ENCODE data around the gene UBAC1.
"Not testable (repeated sequence)": the region's sequence is repeated elsewhere in the genome, so short reads cannot be mapped to it uniquely, and the experiment has no call there.

The UBAC1 gene

DNA sequence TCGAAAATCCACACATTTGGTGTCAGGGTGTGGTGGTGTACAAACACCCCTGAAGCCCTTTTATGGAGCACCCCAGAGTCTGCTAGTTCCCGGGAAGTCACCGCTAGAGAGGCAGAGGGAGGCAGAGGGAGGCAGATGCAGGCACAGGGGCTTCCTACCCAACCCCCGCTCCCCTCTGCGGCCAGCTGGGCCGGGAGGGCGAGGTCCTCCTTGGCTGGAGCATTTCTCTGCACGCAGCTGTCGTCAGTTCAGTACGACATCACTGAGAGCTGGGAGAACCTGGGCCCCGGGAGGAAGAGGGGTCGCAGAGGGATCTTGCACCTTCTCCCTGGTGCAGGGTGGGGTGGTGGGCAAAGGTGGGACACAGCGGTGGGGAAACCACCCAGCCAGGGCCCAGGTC is 15.8 kb upstream of the UBAC1 start:
- DNase-seq: no peak

DNA sequence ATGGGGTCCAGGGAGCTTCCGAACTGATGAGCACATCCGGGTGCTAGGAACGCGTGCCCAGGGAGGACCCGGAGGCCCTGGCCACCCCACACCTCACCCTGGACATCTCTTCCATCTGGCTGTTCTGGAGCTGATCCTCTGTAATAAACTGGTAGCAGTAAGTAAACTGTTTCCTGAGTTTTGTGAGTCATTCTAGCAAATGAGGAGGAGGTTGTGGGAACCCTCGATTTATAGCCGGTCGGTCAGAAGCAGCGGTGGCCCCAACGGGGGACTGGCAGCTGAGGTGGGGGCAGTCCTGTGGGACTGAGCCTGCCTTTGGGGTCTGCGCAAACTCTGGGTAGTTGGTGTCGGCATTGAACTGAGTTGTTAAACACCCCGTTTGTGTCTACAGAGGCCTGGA is 15.4 kb upstream of the UBAC1 start:
- no peak for DNase-seq

DNA sequence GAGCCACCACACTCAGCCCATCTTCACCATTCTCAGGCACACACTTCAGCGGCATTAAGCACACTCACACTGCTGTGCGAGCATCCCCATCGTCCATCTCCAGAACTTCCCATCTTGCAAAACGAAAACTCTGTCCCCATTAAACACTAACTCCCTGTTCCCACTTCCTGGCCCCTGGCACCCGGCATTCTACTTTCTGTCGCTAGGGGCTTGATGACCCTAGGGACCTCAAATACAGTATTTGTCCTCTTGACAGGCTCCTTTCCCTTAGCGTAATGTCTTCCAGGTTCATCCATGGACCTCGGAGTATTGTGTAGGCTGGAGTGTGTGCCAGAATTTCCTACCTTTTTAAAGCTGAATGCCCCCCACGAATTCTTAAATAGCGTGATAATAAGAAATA is 14.7 kb upstream of the UBAC1 start:
- DNase-seq: no peak

DNA sequence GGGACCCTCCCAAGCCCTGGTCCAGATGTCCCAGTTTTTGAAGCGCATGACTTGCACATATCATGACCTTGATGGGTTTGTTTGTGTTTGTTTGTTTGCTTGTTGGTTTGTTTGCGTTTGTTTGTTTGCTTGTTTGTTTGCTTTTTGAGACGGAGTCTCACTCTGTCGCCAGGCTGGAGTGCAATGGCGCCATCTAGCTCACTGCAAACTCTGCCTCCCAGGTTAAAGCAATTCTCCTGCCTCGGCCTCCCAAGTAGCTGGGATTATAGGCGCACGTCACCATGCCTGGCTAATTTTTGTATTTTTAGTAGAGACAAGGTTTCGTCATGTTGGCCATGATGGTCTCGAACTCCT is 13.0 kb upstream of the UBAC1 start:
- no peak for DNase-seq

DNA sequence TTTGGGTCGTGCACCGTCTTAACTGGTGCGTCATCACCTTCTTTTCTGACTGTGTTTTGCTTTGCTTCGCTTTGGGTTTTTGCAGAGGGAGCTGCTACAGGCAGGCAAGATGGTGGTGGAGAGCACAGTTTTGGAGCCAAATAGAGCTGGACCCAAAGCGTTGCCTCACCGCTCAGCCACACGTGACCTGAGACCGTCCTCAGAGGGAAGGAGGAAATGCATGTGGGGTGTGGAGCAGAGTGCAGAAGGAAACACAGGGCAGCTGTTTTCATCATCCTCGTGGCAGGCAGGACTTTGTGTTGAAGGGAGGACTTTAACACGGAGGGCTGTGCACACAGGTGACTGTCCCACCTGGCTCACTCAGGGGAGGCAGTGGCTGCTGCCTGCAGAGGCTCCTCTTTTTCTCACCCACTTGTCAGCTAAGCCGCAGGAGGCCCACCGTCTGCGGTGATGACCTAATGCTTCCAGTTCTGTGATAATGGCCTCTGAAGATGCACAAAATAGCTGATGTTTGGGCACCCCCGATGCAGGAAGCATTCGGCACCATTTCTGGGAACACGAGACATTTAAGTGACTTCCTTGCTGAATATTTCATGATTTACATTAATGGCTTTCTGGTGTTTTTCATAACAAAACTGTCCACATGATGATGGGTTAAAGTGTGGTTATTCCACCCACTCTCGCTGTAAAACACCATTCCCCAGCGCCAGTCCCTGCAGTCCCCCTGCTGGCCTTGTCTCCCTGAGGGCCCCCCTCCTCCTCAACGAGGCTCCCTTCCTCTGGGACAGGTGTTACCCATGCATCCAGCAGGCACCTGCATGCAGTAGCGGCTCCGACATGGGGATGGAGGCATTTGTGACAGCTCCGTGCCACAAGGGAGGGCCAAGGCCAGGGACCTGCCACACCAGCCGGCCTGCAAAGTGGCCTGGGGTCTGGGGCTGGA is 12.4 kb upstream of the UBAC1 start:
- no peak for DNase-seq

DNA sequence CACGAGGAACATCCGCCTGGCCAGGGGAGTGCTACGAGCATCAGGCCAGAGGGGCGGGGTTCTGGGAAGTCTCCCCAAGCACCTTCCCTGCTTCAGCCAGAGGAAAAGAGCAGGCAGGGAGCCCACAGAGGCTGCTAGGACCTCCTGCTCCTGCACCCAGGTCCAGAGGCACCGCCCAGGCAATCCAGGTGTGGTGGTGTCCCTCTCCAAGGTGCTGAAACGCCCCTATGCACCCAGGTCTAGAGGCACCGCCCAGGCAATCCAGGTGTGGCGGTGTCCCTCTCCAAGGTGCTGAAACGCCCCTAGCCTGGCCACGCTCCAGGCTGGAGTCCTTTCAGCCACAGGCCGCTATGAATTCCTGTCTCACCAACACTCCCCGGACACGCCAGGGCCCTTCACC is 10.7 kb upstream of the UBAC1 start:
- peak; percentile 19 to 29 for DNase-seq

DNA sequence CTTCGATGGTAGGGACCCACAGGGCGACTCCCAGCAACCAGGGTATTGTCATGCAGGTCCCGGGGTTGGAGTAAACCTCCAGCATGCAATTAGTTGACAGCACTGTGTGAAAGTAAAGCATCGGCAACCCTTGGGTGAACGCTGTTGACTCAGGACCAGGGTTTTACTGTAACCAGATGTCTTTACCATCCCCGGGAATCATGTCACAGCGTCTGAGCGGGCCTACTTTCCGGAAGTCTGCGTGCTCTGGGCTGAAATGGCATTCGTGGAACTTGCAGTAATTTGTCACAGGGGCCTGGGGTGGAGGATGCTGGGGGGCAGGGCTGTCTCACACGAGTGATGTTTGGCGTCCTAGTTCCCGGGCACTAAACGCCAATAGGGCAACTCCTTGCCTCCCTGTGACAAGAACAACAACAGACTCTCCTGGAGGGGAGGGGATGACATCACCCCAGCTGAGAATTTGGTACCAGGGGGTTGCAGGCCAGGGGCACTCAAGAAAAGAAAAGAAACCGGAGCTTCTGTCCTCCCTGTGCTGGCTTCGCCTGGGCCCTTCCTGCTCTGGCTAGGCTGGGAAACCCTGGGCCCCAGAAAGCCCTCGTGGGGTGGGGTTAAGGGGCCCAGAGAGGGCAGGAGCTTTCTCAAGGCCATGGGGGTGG is 10.1 kb upstream of the UBAC1 start:
- no peak for DNase-seq

DNA sequence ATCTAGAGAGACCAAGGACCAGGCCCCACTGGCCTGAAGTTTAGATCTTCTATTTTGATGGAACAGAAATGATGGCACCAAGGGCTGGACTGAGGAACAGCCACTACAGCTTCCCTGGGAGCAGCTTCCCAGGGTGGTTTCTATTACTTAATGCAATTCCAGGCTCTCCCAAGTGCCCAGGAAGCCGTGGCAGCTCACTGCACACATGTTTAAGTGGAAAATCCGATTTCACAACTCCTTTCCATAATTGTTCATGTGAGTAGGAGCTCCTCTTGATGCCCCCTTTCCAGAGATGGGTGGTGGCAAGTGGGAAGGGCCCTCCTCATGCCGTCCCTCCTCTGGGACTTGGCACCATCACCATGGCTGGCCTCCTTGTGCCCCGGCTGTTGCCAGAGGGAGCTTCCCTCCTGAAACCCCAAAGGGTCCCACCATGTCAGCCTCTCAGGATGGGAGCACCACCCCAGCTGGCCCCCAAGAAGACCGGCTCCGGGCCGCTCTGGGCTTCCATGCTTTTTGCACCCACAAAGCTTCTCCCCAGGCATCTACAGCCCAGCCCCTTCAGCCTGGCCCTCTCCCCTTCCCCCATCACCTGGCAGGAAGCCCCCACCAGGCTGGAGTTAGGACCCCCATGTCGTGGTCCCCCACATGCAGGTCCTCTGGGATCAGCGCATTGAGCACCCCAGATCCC is 9.1 kb upstream of the UBAC1 start:
- no peak for DNase-seq

DNA sequence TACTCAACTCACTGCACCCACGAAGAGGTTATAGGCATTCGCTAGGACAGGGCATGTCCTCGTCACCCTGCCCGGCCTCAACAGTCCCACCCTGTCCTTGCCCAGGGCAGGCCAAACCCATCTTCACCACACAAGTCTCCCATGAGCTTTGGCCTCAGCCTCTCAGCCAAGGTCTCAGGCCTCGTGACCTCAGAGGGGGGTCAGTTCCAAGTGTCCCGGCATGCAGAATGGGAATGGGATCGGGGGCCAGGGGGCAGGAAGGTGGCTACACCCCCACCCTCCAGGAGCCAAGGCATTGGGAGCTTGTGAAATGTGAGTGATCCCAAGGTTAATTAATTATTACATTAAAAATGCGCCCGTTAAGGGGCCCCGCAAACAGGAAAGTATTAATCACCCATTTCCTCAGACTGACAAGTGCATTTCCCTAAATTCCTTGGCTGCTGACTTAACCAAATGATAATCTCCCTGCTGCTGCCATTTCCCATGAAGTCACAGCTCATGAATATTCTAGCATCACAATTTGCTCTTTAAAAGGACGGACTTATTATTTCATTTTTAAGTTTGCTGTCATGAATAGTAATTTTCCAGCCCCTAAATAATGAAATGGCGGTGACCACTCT is 8.0 kb upstream of the UBAC1 start:
- no peak for DNase-seq

DNA sequence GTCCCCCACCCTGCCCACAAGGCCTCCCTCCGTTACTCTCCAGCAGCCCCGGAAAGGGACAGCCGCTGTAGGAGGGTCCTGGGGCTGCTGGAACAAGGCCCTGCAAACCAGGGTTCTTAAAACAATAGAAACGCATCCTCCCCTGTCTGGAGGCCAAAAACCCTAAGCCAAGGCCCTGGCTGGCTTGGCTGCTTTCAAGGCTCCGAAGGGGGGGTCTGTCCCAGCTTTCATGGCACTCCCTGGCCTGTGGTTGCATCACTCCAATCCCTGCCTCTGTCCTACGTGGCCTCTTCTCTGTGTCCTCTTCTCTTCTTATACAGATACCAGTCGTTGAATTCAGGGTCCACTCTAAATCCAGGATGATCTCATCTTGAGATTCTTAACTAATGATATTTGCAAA is 7.4 kb upstream of the UBAC1 start:
- no peak for DNase-seq

DNA sequence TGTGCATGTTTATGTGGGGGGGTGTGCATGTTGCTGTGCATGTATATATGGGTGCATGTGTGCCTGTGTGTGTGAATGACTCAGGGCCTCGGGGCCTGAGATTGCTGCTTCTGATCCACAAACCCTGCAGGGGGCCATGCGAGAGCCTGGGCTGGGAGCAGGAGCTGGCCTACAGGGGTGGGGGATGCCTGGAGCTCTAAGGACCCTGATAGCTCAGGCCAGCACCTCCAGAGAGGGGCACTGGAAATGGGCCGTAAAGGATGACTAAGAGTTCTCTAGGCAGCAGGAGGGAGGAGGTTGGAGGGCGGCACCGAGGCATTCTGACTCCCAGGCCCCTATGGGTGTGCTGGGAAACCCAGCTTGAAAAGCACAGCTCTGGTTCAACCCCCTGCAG is 6.9 kb upstream of the UBAC1 start:
- no peak for DNase-seq

DNA sequence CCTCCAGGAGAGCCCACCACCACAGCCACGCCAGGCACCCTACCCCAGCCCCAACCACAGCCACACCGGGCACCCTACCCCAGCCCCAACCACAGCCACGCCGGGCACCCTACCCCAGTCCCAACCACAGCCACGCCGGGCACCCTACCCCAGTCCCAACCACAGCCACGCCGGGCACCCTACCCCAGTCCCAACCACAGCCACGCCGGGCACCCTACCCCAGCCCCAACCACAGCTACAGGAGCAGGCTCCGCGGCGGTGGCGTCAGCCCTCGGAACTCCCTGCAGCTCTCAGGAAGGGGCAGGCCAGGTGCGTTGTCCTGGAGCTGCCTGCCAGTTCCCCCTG is 5.7 kb upstream of the UBAC1 start:
- DNase-seq: not testable (repeated sequence)

DNA sequence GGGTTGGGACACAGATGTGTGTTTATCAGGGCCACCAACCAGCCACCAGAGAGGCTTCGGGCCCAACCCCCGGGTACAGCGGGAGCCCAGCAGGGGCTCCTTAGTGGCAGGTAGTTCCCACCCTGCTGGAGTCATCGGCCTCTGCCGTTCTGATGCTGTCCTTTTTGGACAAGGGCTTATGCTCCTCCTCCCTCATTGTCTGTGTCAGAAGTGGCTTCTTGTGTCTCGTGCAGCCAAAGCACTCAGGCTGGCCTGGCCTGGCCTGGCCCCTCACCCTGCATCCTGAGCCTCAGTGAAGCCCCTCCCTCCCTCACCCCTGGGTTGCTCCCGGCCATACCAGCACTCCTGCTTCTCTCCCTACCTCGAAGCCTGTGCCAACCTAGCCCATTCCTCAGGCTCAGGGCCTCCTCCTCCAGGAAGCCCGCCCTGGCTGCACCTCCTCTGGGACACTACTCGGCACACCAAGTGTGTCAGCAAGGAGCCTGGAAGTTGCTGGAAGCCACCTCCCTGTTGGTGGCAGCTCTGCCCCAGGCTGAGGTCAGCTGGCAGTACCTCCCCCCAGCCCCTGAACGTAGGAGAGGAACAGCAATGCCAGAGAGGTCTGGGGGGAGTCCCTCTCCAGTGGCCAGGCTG is 4.1 kb upstream of the UBAC1 start:
- DNase-seq: no peak

DNA sequence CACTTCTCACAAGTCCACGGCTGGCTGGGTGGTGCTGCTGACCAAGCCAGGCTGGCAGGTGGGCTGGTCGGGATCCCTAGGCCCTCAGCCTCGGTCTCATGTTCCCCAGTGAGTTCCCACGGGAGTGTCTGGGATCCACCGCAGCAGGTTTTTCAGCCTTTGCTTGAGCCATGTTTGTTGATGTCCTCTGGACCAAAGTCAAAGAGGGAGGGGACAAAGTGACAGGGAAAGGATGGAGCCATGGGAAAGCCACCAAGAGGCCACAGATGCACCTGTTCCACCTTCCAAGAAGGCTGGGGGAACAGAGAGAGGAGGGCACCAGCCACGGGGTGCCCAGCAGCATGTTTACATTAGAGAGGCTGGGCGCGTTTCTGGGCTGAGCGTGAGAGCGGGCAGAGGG is 2.8 kb upstream of the UBAC1 start:
- no peak for DNase-seq

DNA sequence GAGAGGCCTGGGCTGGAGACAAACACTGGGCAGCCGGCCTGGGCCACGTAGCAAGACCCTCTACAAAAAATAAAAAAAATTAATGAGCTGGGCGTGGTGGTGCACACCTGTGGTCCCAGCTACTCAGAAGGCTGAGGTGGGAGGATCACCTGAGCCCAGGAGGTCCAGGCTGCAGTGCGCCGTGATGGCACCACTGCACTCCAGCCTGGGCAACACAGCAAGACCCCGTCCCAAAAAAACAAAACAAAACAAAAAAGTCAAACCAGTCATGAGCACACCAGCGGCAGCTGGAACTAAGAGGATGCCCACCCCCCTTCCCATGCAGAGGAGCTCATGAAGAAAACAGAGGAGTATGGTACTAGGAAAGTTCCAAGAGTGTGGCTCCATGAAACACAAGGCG is 2.2 kb upstream of the UBAC1 start:
- DNase-seq: no peak

DNA sequence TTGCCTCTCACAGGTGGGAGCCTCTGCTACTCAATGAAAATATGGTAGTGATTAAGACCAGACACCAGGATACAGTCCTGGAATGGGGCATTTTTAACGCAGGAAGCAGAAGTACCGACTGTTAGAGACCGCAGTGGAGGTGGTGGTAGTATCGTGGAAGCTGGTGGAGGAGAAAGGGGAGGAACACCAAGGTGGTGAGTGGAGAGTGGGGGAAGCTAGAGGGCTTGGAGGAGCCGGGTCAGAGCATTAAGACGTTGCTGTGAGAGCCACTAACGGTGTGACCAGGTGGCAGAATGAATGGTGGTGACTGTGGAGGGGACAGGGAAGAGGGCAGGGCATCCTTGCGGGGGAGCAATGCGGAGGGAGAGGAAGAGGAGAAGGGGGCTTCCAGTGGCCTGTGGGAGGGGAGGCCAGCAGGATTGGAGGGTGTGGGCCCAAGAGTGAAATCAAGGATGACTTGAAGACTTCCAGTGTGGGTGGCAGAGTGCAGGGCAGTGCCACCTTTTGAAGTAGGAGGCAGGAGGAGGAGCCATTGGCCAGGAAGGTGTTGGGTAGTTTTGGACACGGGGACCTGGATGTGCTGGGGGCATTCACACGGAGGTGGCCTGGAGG is 1.6 kb upstream of the UBAC1 start:
- DNase-seq: no peak

DNA sequence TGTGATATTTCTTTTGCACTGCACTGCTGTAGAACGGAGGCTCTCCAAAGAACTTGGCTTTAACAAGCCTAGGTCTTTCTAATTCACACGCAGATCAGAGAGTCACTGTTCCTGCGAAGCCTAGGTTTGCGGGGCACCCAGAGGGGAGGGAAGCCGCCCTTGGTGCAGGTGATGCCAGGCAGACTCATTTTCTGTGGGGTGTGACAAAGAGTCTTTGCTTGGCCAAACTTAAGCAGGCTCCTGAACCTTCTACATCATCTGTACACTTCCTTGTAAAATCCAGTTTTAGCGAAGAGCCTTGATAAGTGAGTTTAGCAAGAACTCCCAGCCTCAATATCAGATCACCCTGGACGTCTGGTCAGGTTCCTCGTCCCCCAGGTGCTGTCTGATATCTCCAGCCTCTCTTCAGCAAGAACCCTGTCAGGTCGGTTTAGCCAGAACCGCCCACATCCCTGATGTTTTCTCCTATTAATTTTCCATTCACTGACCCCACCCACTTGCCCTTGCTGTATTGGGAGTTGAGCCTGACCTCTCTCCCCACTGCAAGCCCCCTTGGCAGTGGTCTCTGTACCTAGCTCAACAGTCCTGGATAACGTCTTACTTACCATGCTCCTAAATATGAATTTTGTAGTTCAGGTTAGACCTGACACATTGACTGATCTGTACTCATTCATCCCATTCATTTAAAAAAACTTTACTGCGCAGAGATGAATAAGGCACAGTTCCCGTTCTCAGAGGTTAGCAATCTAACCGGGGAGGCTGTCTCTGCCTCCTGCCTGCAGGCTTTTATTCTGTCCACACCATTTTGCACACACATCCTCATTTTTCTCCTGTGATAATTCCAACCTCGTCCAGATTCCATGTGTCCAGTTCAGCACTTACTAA is 880 bp upstream of the UBAC1 start:
- no peak for DNase-seq

DNA sequence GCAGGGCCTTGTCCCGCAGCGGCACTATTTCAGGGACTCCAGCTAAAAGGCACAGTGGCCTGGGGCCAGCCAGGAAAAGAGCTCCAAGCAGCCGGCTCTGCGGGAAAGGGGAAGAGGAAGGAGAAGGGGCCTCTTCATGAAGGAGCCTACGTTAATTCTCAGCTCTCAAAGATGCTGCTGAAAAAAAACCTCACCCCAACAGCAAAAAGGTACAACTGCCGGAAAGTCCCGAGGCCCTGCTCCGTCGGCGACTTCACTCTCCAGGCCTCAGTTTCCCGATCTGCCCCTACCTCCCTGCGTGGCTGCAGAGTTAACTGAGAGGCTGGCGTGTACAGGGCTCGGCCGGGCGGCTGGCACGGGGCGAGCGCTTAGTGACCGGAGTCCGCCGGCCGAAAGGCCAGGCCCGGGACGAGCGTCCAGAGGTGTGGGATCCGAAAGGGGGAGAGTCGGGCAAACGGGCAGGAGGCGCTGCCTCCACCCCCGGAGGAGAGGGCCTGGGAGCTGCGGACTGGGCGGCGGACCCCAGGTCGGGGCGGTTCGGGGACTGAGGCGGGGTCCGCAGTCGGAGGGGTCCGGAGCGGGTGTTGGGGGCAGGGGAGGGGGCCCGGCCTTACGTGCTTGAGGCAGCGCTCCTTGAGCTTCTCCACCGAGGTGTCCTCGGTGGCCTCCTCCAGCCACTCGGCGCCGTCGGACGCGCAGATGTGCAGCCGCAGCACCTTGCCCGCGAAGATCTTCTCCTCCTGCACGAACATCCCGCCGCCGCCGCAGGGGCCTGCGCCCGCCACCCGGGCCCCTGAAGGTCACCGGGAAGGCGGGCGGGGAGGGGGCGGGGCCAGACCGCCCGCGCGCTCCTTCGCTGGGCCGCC is 529 bp downstream of the UBAC1 start:
- no peak for DNase-seq

DNA sequence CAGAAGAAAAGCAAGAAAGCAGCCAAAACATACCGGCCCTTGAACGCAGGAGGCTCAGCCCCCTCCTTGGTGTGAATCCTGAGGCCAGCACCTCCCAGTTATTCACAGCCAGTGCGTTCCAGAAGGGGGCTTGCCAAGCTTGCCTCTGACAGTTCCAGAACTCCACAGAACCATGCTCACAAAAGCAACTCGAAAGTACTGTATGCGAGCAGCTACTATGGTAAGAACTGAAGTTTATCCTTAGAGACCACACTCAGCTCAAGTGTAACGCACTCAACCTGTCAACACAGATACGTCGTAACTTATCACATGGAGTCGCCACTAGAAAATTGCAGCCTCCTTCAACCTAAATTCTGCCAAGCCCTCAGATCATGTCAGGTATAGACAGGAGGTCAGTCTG is 1.4 kb downstream of the UBAC1 start:
- no peak for DNase-seq

DNA sequence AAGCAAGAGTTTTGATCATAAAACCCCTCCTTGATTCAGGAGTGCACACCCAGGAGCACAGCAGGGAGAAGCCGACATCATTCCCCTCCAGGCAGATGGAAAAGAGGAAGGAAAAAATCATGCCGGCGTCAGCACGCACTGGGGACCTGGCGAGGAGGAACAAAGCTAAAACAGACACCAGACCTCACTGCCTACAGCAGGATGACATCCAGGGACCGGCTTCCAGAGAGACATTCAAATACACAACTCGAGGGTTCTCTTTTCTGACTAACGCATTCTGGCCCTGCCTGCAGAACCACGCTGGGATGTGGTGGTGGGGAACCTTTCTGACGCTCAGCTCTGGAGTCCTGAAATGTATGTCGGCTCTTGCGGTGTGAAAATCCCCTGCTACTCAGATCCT is 2.7 kb downstream of the UBAC1 start:
- DNase-seq: no peak

DNA sequence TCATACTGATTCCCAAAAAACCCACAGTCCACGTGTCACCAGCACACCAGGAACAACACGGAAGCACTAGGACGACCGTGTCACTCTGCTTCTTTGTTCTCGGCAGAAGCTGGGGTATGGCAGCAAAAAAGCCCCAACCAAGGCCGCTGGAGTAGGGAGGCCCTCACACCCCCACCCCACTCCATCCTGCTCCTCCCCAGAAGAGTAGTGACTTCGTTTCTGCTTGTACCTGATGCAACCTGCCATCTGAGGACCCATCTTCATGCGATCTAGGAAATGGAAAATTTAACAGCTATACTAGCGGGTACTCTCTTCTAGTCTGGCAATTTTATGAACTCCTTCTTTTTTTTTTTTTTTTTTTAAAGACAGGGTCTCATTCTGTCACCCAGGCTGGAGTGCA is 3.7 kb downstream of the UBAC1 start:
- no peak for DNase-seq
